ENCODE measurements around the gene RREB1.

DNA sequence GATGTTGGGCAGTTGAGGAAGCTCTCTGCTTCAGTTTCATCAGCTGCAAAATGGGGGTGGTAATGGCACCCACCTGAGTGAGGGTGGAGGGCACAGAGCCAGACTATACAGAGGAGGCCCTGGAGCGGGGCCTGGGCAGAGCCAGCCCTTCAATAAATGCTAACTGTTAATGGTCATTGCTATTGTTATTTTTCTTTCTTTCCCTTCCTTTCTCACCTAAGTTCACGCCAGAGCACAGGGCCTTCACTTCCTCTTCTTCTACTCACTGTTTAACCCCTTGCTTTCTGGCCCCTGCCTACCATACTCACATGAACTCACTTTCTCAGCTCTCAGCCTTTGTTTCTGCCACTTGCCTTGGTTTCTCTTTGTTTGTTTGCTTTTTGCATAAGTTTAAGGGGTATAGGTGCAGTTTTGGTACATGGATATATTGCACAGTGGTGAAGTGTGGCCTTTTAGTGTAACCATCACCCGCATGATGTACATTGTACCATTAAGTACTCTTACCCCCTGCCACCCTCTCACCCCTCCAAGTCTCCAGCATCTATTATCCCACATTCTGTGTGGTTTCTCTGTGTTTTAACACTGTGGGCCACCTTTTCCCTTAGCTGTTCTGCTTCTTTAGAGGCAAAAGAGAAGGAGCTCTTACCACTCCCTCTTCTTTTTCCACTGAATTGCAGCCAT is 7.5 kb upstream of the RREB1 start:
- TF ChIP-seq, protein P1, sequence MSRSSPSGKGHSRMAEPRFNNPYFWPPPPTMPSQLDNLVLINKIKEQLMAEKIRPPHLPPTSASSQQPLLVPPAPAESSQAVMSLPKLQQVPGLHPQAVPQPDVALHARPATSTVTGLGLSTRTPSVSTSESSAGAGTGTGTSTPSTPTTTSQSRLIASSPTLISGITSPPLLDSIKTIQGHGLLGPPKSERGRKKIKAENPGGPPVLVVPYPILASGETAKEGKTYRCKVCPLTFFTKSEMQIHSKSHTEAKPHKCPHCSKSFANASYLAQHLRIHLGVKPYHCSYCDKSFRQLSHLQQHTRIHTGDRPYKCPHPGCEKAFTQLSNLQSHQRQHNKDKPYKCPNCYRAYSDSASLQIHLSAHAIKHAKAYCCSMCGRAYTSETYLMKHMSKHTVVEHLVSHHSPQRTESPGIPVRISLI (tag by site-specific recombination; IDR thresholded peaks at IDR 0.05): no peak
- TF ChIP-seq ZBTB1 (tag by site-specific recombination; IDR thresholded peaks at IDR 0.05) (no peak), ZNF24 (tag by site-specific recombination; IDR thresholded peaks at IDR 0.05) (no peak), ZNF274 (IDR thresholded peaks at IDR 0.05; ENCODE audit: low read length) (no peak), ZNF274 (tag by site-specific recombination; IDR thresholded peaks at IDR 0.05; ENCODE audit: borderline replicate concordance) (no peak)
